GF-D8 (cell line): ENCODE results near the gene MNX1.

Source experiments
- DNase-seq: peaks from one replicate; lab custom pipeline; 2025; lab: John Stamatoyannopoulos, UW

The MNX1 gene

GRCh38 chr7:156968183-156968582 is 42.3 kb downstream of the MNX1 start:
- DNase-seq: no peak

GRCh38 chr7:156966387-156966786 is 44.1 kb downstream of the MNX1 start:
- no peak for DNase-seq

GRCh38 chr7:156964971-156965370 is 45.5 kb downstream of the MNX1 start:
- DNase-seq: no peak

GRCh38 chr7:156963472-156963871 is 47.0 kb downstream of the MNX1 start:
- no peak for DNase-seq

- no peak for DNase-seq
Observed at GRCh38 chr7:156962897-156963296, 47.6 kb downstream of the MNX1 start.

- DNase-seq: no peak
Observed at GRCh38 chr7:156962145-156962544, 48.3 kb downstream of the MNX1 start.

- DNase-seq: no peak
Observed at GRCh38 chr7:156956727-156957126, 53.7 kb downstream of the MNX1 start.

GRCh38 chr7:156954941-156955340 is 55.5 kb downstream of the MNX1 start:
- DNase-seq: no peak
